SU-DHL-6 (cell line): Measurements from ENCODE around the gene GRIK1.

ENCODE experiments used
- H2AFZ ChIP-seq: fragments of 200-600 bp; sonication (generic); 2 replicates; pipeline ENCODE4 v1.6.1; 2014; ENCODE audit warnings: low read depth, mild to moderate bottlenecking, moderate library complexity, mixed read lengths, antibody characterized with exemption, low read length; ENCODE audit not compliant: severe bottlenecking
- H3F3A ChIP-seq: fragments of 200-600 bp; shearing (Covaris generic); 2 replicates; pipeline ENCODE4 v1.6.0; 2016; ENCODE audit warnings: antibody characterized with exemption, mild to moderate bottlenecking; ENCODE audit not compliant: insufficient read depth
- H3K27ac ChIP-seq: fragments of 200-600 bp; sonication (generic); 2 replicates; pipeline ENCODE4 v1.5.1; 2016; ENCODE audit warnings: low read depth, mild to moderate bottlenecking, low read length, moderate library complexity, mixed read lengths
- H3K27me3 ChIP-seq: fragments of 200-600 bp; sonication (generic), shearing (Covaris generic); 2 replicates; pipeline ENCODE4 v1.6.0; 2014; ENCODE audit warnings: mild to moderate bottlenecking, low read length
- H3K36me3 ChIP-seq: fragments of 200-600 bp; sonication (generic); 2 replicates; pipeline ENCODE4 v1.6.1; 2014; ENCODE audit warnings: mild to moderate bottlenecking, low read length, mixed read lengths
- H3K4me2 ChIP-seq: fragments of 300-600, 200-600 bp; shearing (Covaris generic), sonication (generic); 2 replicates; pipeline ENCODE4 v1.6.0; 2014; ENCODE audit warnings: low read length, low read depth, mild to moderate bottlenecking; ENCODE audit not compliant: poor library complexity, severe bottlenecking
- H3K4me3 ChIP-seq: fragments of 200-600 bp; sonication (generic); 2 replicates; pipeline ENCODE4 v1.5.1; 2014; ENCODE audit warnings: antibody characterized with exemption, low read length, mild to moderate bottlenecking, mixed read lengths; ENCODE audit not compliant: insufficient read depth, poor library complexity, severe bottlenecking
- H3K79me2 ChIP-seq: fragments of 200-600 bp; sonication (generic); 2 replicates; pipeline ENCODE4 v1.6.1; 2014; ENCODE audit warnings: mild to moderate bottlenecking, low read length, moderate library complexity; ENCODE audit not compliant: insufficient read depth
- H3K9ac ChIP-seq: fragments of 200-600 bp; sonication (generic); 2 replicates; pipeline ENCODE4 v1.7.0; 2014; ENCODE audit warnings: mild to moderate bottlenecking, low read length
- H3K9me2 ChIP-seq: fragments of 200-600 bp; sonication (generic); replicated peaks from 2 replicates; pipeline ENCODE4 v1.6.1; 2014; ENCODE audit warnings: low read length; ENCODE audit not compliant: insufficient read depth
- H3K9me3 ChIP-seq: fragments of 200-600 bp; sonication (generic); 2 replicates; pipeline ENCODE4 v1.6.1; 2014; ENCODE audit warnings: low read length, mixed read lengths; ENCODE audit not compliant: insufficient read depth
- H4K20me1 ChIP-seq: fragments of 200-600 bp; sonication (generic); 2 replicates; pipeline ENCODE4 v1.6.1; 2014; ENCODE audit warnings: low read depth, mild to moderate bottlenecking, antibody characterized with exemption, low read length, moderate library complexity, mixed read lengths
- CTCF ChIP-seq: fragments of 200-600 bp; sonication (generic); IDR thresholded peaks from one replicate; pipeline ENCODE4 v1.5.1; 2017; ENCODE audit warnings: antibody characterized with exemption, mild to moderate bottlenecking, low read length, moderate library complexity; ENCODE audit not compliant: insufficient read depth, poor library complexity, severe bottlenecking
- EZH2phosphoT487 ChIP-seq: fragments of 200-600 bp; sonication (generic), shearing (Covaris generic); conservative IDR thresholded peaks from 2 replicates; pipeline ENCODE4 v1.6.1; 2018; ENCODE audit warnings: mild to moderate bottlenecking, antibody characterized with exemption, low read length, moderate library complexity, mixed read lengths

The GRIK1 gene

GRCh38 chr21:29725025-29725736, 214.6 kb downstream of the GRIK1 start:
- TF ChIP-seq EZH2phosphoT487 = no peak
- TF ChIP-seq CTCF = no peak
- H3K9me3 ChIP-seq = no peaks in the 10 kb centered on the region
- no peak overlapping the region for H2AFZ ChIP-seq
- H3K27ac ChIP-seq = no peak overlapping the region
- H3K27me3 ChIP-seq = no peaks in the 10 kb centered on the region
- H3K79me2 ChIP-seq = no peaks in the 10 kb centered on the region
- no peak overlapping the region for H3K9ac ChIP-seq
- H3K4me3 ChIP-seq = no peak overlapping the region
- no peaks in the 10 kb centered on the region for H3K36me3 ChIP-seq
- H3K9me2 ChIP-seq = no peaks in the 10 kb centered on the region
- H4K20me1 ChIP-seq = no peaks in the 10 kb centered on the region
- no peaks in the 10 kb centered on the region for H3F3A ChIP-seq
- H3K4me2 ChIP-seq = no peak overlapping the region

GRCh38 chr21:29721964-29722363, 217.8 kb downstream of the GRIK1 start:
- Histone ChIP-seq H3F3A (no peaks in the 10 kb centered on the region), H3K9me2 (no peaks in the 10 kb centered on the region), H3K79me2 (no peaks in the 10 kb centered on the region), H2AFZ (no peak overlapping the region), H3K4me3 (no peak overlapping the region), H3K9me3 (no peaks in the 10 kb centered on the region), H4K20me1 (no peaks in the 10 kb centered on the region), H3K4me2 (no peak overlapping the region), H3K27me3 (no peaks in the 10 kb centered on the region), H3K27ac (no peak overlapping the region), H3K36me3 (no peaks in the 10 kb centered on the region), H3K9ac (no peak overlapping the region)
- no peak for TF ChIP-seq EZH2phosphoT487
- no peak for TF ChIP-seq CTCF

- no peaks in the 10 kb centered on the region for H3K9me3 ChIP-seq
- H3K79me2 ChIP-seq = no peaks in the 10 kb centered on the region
- no peak overlapping the region for H3K4me3 ChIP-seq
- H3K4me2 ChIP-seq = no peak overlapping the region
- TF ChIP-seq EZH2phosphoT487 = no peak
- no peak for TF ChIP-seq CTCF
- no peak overlapping the region for H3K27ac ChIP-seq
- no peaks in the 10 kb centered on the region for H3F3A ChIP-seq
- H3K27me3 ChIP-seq = no peaks in the 10 kb centered on the region
- no peak overlapping the region for H3K9ac ChIP-seq
- H4K20me1 ChIP-seq = no peaks in the 10 kb centered on the region
- no peaks in the 10 kb centered on the region for H3K9me2 ChIP-seq
- no peaks in the 10 kb centered on the region for H3K36me3 ChIP-seq
- H2AFZ ChIP-seq = no peak overlapping the region
These were observed 218.6 kb downstream of the GRIK1 start for GRCh38 chr21:29721221-29721620.
